MM.1S (cell line): ENCODE data around the gene ZFX.

ENCODE experiments used
- DNase-seq: peaks from one replicate; pipeline ENCODE4 v3.0.0-alpha.2; 2015
- H2AFZ ChIP-seq: fragments of 300-600 bp; sonication (generic); 2 replicates; pipeline ENCODE4 v1.6.0; 2016; ENCODE audit warnings: antibody characterized with exemption, low read length
- H3F3A ChIP-seq: fragments of 300-600 bp; sonication (generic); 2 replicates; pipeline ENCODE4 v1.6.1; 2016; ENCODE audit warnings: mild to moderate bottlenecking, antibody characterized with exemption, low read length, moderate library complexity, mixed read lengths; ENCODE audit not compliant: insufficient read depth
- H3K27ac ChIP-seq: fragments of 300-600 bp; sonication (generic); 2 replicates; pipeline ENCODE4 v1.5.1; 2016; ENCODE audit warnings: mild to moderate bottlenecking, low read length
- H3K27me3 ChIP-seq: fragments of 300-600 bp; sonication (generic); replicated peaks from 2 replicates; pipeline ENCODE4 v1.6.0; 2016; ENCODE audit warnings: low read length; ENCODE audit not compliant: insufficient read depth
- H3K36me3 ChIP-seq: fragments of 300-600 bp; sonication (generic); replicated peaks from 2 replicates; pipeline ENCODE4 v1.6.1; 2016; ENCODE audit warnings: mild to moderate bottlenecking, low read length, mixed read lengths; ENCODE audit not compliant: insufficient read depth
- H3K4me1 ChIP-seq: fragments of 300-600 bp; sonication (generic); 2 replicates; pipeline ENCODE4 v1.6.1; 2016; ENCODE audit warnings: low read length, mixed read lengths
- H3K4me2 ChIP-seq: fragments of 300-600 bp; sonication (generic); 2 replicates; pipeline ENCODE4 v1.6.0; 2016; ENCODE audit warnings: low read depth, low read length
- H3K4me3 ChIP-seq: fragments of 300-600 bp; sonication (generic); 2 replicates; pipeline ENCODE4 v1.5.1; 2016; ENCODE audit warnings: low read length, mixed read lengths
- H3K79me2 ChIP-seq: fragments of 300-600 bp; sonication (generic); 2 replicates; pipeline ENCODE4 v1.6.1; 2016; ENCODE audit warnings: mixed run types, low read length, mixed read lengths
- H3K9ac ChIP-seq: fragments of 300-600 bp; sonication (generic); 2 replicates; pipeline ENCODE4 v1.6.1; 2016; ENCODE audit warnings: low read length, mixed read lengths
- H3K9me2 ChIP-seq: fragments of 300-600 bp; sonication (generic); replicated peaks from 2 replicates; pipeline ENCODE4 v1.6.1; 2016; ENCODE audit warnings: mild to moderate bottlenecking, low read length, mixed read lengths; ENCODE audit not compliant: insufficient read depth
- H3K9me3 ChIP-seq: fragments of 300-600 bp; sonication (generic); replicated peaks from 2 replicates; pipeline ENCODE4 v1.6.1; 2016; ENCODE audit warnings: mild to moderate bottlenecking, low read length, mixed read lengths; ENCODE audit not compliant: insufficient read depth
- H4K20me1 ChIP-seq: fragments of 300-600 bp; sonication (generic); 2 replicates; pipeline ENCODE4 v1.6.1; 2016; ENCODE audit warnings: mild to moderate bottlenecking, low read length, moderate library complexity, mixed read lengths; ENCODE audit not compliant: insufficient read depth
- EZH2 ChIP-seq: fragments of 300-600 bp; sonication (generic); optimal IDR thresholded peaks from 2 replicates; pipeline ENCODE3; 2017; ENCODE audit warnings: low read depth, mild to moderate bottlenecking, antibody characterized with exemption, low read length, mixed read lengths
- EZH2phosphoT487 ChIP-seq: fragments of 300-600 bp; sonication (generic); IDR thresholded peaks from 2 replicates; pipeline ENCODE4 v1.6.1; 2018; ENCODE audit warnings: antibody characterized with exemption, low read length
- TF ChIP-seq, protein P1 (sequence below): fragments of 300-600 bp; sonication (generic); IDR thresholded peaks from 2 replicates; pipeline ENCODE4 v1.5.1; 2016; ENCODE audit warnings: antibody characterized with exemption, low read length, mixed read lengths

The ZFX gene

DNA sequence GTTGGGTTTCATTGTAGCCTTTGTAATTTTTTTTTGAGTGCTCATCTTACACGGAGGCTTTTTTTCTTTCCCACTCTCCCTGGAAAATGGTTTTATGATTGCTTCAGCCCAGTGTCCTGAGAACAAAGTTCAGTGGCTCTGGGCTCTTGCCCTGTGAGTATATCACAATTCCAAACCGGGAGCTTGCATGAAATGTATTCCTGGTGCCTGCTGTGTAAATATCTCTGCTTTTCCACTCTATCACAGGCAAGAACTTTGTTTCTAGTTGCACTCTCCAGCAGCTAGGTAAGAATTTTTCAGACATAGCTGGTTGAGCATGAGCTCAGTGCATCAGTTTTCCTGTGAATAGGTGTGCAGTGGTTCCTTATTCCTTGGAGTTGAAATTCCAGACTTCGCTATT lies 103.5 kb downstream of the ZFX start:
- Histone ChIP-seq H2AFZ (no peak overlapping the region), H3K4me2 (no peak overlapping the region), H3K9me2 (no peaks in the 10 kb centered on the region), H3K27ac (no peak overlapping the region), H3K9ac (no peak overlapping the region), H3K27me3 (no peaks in the 10 kb centered on the region), H3K36me3 (no peaks in the 10 kb centered on the region), H3K4me3 (no peak overlapping the region), H3K79me2 (no peaks in the 10 kb centered on the region), H3K4me1 (no peaks in the 10 kb centered on the region), H4K20me1 (no peaks in the 10 kb centered on the region), H3K9me3 (no peaks in the 10 kb centered on the region), H3F3A (no peaks in the 10 kb centered on the region)
- no peak for DNase-seq
- TF ChIP-seq EZH2phosphoT487 (no peak), EZH2 (no peak)
- TF ChIP-seq, protein P1, sequence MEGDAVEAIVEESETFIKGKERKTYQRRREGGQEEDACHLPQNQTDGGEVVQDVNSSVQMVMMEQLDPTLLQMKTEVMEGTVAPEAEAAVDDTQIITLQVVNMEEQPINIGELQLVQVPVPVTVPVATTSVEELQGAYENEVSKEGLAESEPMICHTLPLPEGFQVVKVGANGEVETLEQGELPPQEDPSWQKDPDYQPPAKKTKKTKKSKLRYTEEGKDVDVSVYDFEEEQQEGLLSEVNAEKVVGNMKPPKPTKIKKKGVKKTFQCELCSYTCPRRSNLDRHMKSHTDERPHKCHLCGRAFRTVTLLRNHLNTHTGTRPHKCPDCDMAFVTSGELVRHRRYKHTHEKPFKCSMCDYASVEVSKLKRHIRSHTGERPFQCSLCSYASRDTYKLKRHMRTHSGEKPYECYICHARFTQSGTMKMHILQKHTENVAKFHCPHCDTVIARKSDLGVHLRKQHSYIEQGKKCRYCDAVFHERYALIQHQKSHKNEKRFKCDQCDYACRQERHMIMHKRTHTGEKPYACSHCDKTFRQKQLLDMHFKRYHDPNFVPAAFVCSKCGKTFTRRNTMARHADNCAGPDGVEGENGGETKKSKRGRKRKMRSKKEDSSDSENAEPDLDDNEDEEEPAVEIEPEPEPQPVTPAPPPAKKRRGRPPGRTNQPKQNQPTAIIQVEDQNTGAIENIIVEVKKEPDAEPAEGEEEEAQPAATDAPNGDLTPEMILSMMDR, result no peak

DNA sequence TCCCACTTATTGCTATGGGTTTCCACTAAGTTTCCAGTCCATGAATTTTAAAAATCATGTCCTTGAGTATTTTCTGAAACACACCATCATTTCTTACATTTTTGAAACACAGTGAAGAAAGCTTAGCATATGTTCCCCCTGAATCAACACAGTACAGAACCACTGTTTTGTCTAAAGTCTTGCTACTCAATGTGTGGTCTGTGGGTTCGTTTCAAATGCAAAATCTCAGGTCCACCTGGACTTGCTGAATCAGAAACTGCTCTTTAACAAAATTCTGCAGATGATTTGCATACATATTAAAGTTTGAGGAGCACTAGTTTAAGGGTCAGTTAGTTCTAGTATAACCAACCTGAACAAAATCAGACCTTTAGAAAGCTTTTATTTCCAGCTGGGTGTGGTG lies 103.9 kb downstream of the ZFX start:
- no peak overlapping the region for H3K9ac ChIP-seq
- no peak overlapping the region for H3K4me3 ChIP-seq
- H4K20me1 ChIP-seq, result no peaks in the 10 kb centered on the region
- H3K4me2 ChIP-seq, result no peak overlapping the region
- no peak overlapping the region for H3K27ac ChIP-seq
- no peaks in the 10 kb centered on the region for H3K27me3 ChIP-seq
- H3K9me3 ChIP-seq, result no peaks in the 10 kb centered on the region
- H3K36me3 ChIP-seq, result no peaks in the 10 kb centered on the region
- H2AFZ ChIP-seq, result no peak overlapping the region
- H3F3A ChIP-seq, result no peaks in the 10 kb centered on the region
- H3K79me2 ChIP-seq, result no peaks in the 10 kb centered on the region
- no peaks in the 10 kb centered on the region for H3K4me1 ChIP-seq
- no peak for TF ChIP-seq EZH2
- TF ChIP-seq, protein P1, result no peak
- TF ChIP-seq EZH2phosphoT487, result no peak
- no peak for DNase-seq
- H3K9me2 ChIP-seq, result no peaks in the 10 kb centered on the region

DNA sequence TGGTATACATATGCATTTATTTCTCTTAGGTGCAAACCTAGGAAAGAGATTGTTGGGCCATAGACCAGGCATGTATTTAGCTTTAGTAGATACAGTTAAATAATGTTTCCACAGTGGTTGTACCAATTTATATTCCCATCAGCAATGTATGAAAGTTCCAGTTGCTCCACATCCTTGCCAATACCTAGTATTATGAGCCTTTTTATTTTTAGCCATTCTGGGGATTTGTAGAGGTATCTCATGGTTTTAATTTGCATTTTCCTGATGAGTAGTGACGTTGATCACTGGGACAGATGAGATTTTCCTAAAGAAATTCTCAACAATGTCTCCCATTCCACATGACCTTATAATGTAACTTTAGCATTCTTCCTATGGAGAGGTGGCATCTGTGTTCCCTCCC lies 107.5 kb downstream of the ZFX start:
- no peak overlapping the region for H2AFZ ChIP-seq
- TF ChIP-seq, protein P1, result no peak
- TF ChIP-seq EZH2phosphoT487 (no peak), EZH2 (no peak)
- no peaks in the 10 kb centered on the region for H3K9me3 ChIP-seq
- no peak for DNase-seq
- H3K27me3 ChIP-seq, result no peaks in the 10 kb centered on the region
- no peaks in the 10 kb centered on the region for H3K79me2 ChIP-seq
- no peaks in the 10 kb centered on the region for H3K9me2 ChIP-seq
- no peak overlapping the region for H3K27ac ChIP-seq
- no peak overlapping the region for H3K9ac ChIP-seq
- H4K20me1 ChIP-seq, result no peaks in the 10 kb centered on the region
- H3K36me3 ChIP-seq, result no peaks in the 10 kb centered on the region
- no peaks in the 10 kb centered on the region for H3K4me1 ChIP-seq
- no peak overlapping the region for H3K4me3 ChIP-seq
- no peaks in the 10 kb centered on the region for H3F3A ChIP-seq
- H3K4me2 ChIP-seq, result no peak overlapping the region
